Erythroblast (primary cell): ENCODE data around the gene FAM120AOS.

Experiments used
- GATA1 ChIP-seq: IDR thresholded peaks from 2 replicates; pipeline ENCODE4 v1.6.1; 2011; ENCODE audit warnings: low read depth, mild to moderate bottlenecking, control low read depth, low read length, moderate library complexity
- POLR2A ChIP-seq: IDR thresholded peaks from 2 replicates; pipeline ENCODE4 v1.6.1; 2011; ENCODE audit warnings: mild to moderate bottlenecking, low read length

DNA sequence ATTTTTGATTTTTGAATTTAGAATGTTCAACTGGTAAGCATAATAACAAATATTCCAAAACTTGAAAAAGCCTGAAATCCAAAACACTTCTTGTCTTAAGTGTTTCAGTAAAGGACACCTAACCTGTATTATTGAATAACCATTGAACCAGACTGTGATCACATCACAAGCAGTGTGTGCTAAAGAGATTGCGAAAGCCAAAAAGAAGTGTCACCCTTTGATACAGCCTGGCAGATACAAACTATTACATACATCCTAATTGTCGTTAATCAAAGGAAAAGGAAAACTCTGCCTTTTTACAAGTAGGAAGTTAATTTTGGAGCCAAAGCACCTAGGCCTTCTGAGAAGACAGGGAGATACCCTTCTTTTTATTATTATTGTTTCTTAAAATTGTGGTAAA is 8.4 kb upstream of the FAM120AOS start:
- no peak for TF ChIP-seq POLR2A
- TF ChIP-seq GATA1 = no peak
